HEK293 (cell line): ENCODE results near the gene CKS1B.

Experiments
- BCL6B ChIP-seq: fragments of 450-650 bp; formaldehyde crosslinking; IDR thresholded peaks from 2 replicates; pipeline ENCODE4 v1.5.1; 2017; ENCODE audit warnings: missing biosample characterization, missing genetic modification characterization
- FEZF1 ChIP-seq: fragments of 450-650 bp; formaldehyde crosslinking; IDR thresholded peaks from 2 replicates; pipeline ENCODE4 v1.5.1; 2016; ENCODE audit warnings: missing biosample characterization, missing genetic modification characterization
- INSM2 ChIP-seq: fragments of 450-650 bp; formaldehyde crosslinking; IDR thresholded peaks from 2 replicates; pipeline ENCODE4 v1.5.1; 2016; ENCODE audit warnings: missing biosample characterization, missing genetic modification characterization
- MYNN ChIP-seq: fragments of 450-650 bp; formaldehyde crosslinking; IDR thresholded peaks from 2 replicates; pipeline ENCODE4 v1.5.1; 2016; ENCODE audit warnings: missing biosample characterization, missing genetic modification characterization, borderline replicate concordance
- MZF1 ChIP-seq: fragments of 450-650 bp; formaldehyde crosslinking; IDR thresholded peaks from 2 replicates; pipeline ENCODE4 v1.5.1; 2017; ENCODE audit warnings: missing biosample characterization, missing genetic modification characterization, borderline replicate concordance
- PBX3 ChIP-seq: sonication (generic); formaldehyde crosslinking; IDR thresholded peaks from 2 replicates; pipeline ENCODE4 v1.8.1; 2022; ENCODE audit warnings: mild to moderate bottlenecking, moderate library complexity, missing genetic modification reagents
- RBAK ChIP-seq: fragments of 450-650 bp; formaldehyde crosslinking; IDR thresholded peaks from 2 replicates; pipeline ENCODE4 v1.5.1; 2016; ENCODE audit warnings: missing biosample characterization, missing genetic modification characterization
- REST ChIP-seq: fragments of 450-650 bp; formaldehyde crosslinking; IDR thresholded peaks from 2 replicates; pipeline ENCODE4 v1.5.1; 2016; ENCODE audit warnings: missing biosample characterization, missing genetic modification characterization
- TRIM28 ChIP-seq: IDR thresholded peaks from 2 replicates; pipeline ENCODE4 v1.6.1; 2011; ENCODE audit warnings: low read length, control low read depth, borderline replicate concordance
- ZFP3 ChIP-seq: fragments of 450-650 bp; formaldehyde crosslinking; IDR thresholded peaks from 2 replicates; pipeline ENCODE4 v1.5.1; 2016; ENCODE audit warnings: low read depth, missing biosample characterization, missing genetic modification characterization
- ZFP69B ChIP-seq: fragments of 450-650 bp; formaldehyde crosslinking; IDR thresholded peaks from 2 replicates; pipeline ENCODE4 v1.5.1; 2016; ENCODE audit warnings: missing biosample characterization, missing genetic modification characterization
- ZNF132 ChIP-seq: fragments of 450-650 bp; formaldehyde crosslinking; IDR thresholded peaks from 2 replicates; pipeline ENCODE4 v1.5.1; 2017; ENCODE audit warnings: missing biosample characterization, missing genetic modification characterization, borderline replicate concordance
- ZNF18 ChIP-seq: fragments of 450-650 bp; formaldehyde crosslinking; IDR thresholded peaks from 2 replicates; pipeline ENCODE4 v1.5.1; 2016; ENCODE audit warnings: missing biosample characterization, missing genetic modification characterization
- ZNF2 ChIP-seq: fragments of 450-650 bp; formaldehyde crosslinking; IDR thresholded peaks from 2 replicates; pipeline ENCODE4 v1.5.1; 2016; ENCODE audit warnings: missing biosample characterization, missing genetic modification characterization
- ZNF214 ChIP-seq: fragments of 450-650 bp; formaldehyde crosslinking; IDR thresholded peaks from 2 replicates; pipeline ENCODE4 v1.5.1; 2017; ENCODE audit warnings: missing biosample characterization, mild to moderate bottlenecking, missing genetic modification characterization, borderline replicate concordance
- ZNF239 ChIP-seq: fragments of 450-650 bp; formaldehyde crosslinking; IDR thresholded peaks from 2 replicates; pipeline ENCODE4 v1.5.1; 2016; ENCODE audit warnings: missing biosample characterization, missing genetic modification characterization
- ZNF335 ChIP-seq: fragments of 450-650 bp; formaldehyde crosslinking; conservative IDR thresholded peaks from 2 replicates; pipeline ENCODE4 v1.5.1; 2016; ENCODE audit warnings: missing biosample characterization, missing genetic modification characterization
- ZNF341 ChIP-seq: fragments of 450-650 bp; formaldehyde crosslinking; IDR thresholded peaks from 2 replicates; pipeline ENCODE4; 2016; ENCODE audit warnings: low read depth, missing biosample characterization, missing genetic modification characterization
- ZNF350 ChIP-seq: fragments of 450-650 bp; formaldehyde crosslinking; IDR thresholded peaks from 2 replicates; pipeline ENCODE4 v1.5.0; 2017; ENCODE audit warnings: missing biosample characterization, mild to moderate bottlenecking, missing genetic modification characterization
- ZNF473 ChIP-seq: fragments of 450-650 bp; formaldehyde crosslinking; IDR thresholded peaks from 2 replicates; pipeline ENCODE4 v1.5.1; 2017; ENCODE audit warnings: missing biosample characterization, missing genetic modification characterization
- ZNF513 ChIP-seq: fragments of 450-650 bp; IDR thresholded peaks from 2 replicates; pipeline ENCODE4 v1.5.1; 2018; ENCODE audit warnings: missing biosample characterization, missing genetic modification characterization
- ZNF670 ChIP-seq: fragments of 450-650 bp; formaldehyde crosslinking; IDR thresholded peaks from 2 replicates; pipeline ENCODE4 v1.5.1; 2016; ENCODE audit warnings: missing biosample characterization, missing genetic modification characterization, low read depth
- ZNF707 ChIP-seq: fragments of 450-650 bp; formaldehyde crosslinking; IDR thresholded peaks from 2 replicates; pipeline ENCODE4 v1.5.1; 2016; ENCODE audit warnings: missing biosample characterization, missing genetic modification characterization
- ZNF785 ChIP-seq: fragments of 450-650 bp; formaldehyde crosslinking; IDR thresholded peaks from 2 replicates; pipeline ENCODE4 v1.5.1; 2016; ENCODE audit warnings: missing biosample characterization, missing genetic modification characterization
- ZSCAN4 ChIP-seq: fragments of 450-650 bp; formaldehyde crosslinking; IDR thresholded peaks from 2 replicates; pipeline ENCODE4 v1.5.1; 2017; ENCODE audit warnings: missing biosample characterization, missing genetic modification characterization

CKS1B gene

GRCh38 chr1:154999571-155000410 is 25.3 kb downstream of the CKS1B start (continued):
- TF ChIP-seq REST (tag by site-specific recombination) (0 out of 2 replicates have a peak, but pooled peaks have one; percentile 26), ZNF18 (no peak), ZFP69B (peak; percentile 23; the same call in 1 of the 2 replicates), ZNF2 (no peak), ZNF132 (tag by site-specific recombination) (no peak), ZNF707 (tag by site-specific recombination) (no peak), ZNF214 (tag by site-specific recombination) (no peak), ZNF513 (tag by site-specific recombination) (no peak), ZNF341 (no peak), FEZF1 (tag by site-specific recombination) (no peak), MYNN (tag by site-specific recombination) (no peak), ZSCAN4 (tag by site-specific recombination) (no peak), ZNF239 (tag by site-specific recombination) (no peak), ZNF335 (peak; percentile 75), ZNF785 (no peak), ZNF350 (tag by site-specific recombination) (no peak), ZNF473 (tag by site-specific recombination) (no peak), ZNF670 (tag by site-specific recombination) (no peak), ZFP3 (tag by site-specific recombination) (no peak), TRIM28 (no peak), BCL6B (tag by site-specific recombination) (no peak), INSM2 (tag by site-specific recombination) (no peak), PBX3 (CRISPR knock-in tag) (no peak), MZF1 (tag by site-specific recombination) (no peak), RBAK (tag by site-specific recombination) (no peak)
